ENCODE results near the gene CORO6. TPM values are rescaled to one million over a fixed set of nuclear protein-coding genes. Genes with fewer than 3 reads are reported as not detected.

The CORO6 gene
- total and polyA plus RNA-seq, 2 of the 13 experiments (the other 11 are each of a cell fraction or from before 2014, with no cell fraction given), result 0.42 to 0.82 TPM

GRCh38 chr17:29591737-29592608 is 30.7 kb downstream of the CORO6 start (continued):
- no peak for TF ChIP-seq BCLAF1 (IDR thresholded peaks at IDR 0.05)
- no peak for TF ChIP-seq ZNF569 (CRISPR knock-in tag; IDR thresholded peaks at IDR 0.05; ENCODE audit: borderline replicate concordance)
- TF ChIP-seq ZNF546 (CRISPR knock-in tag; conservative IDR thresholded peaks at IDR 0.05), result no peak
- no peak for TF ChIP-seq ISX (CRISPR knock-in tag; conservative IDR thresholded peaks at IDR 0.05)
- 0 out of 2 replicates have a peak, but pooled peaks have one; percentile 32 for TF ChIP-seq ZNF709 (CRISPR knock-in tag; IDR thresholded peaks at IDR 0.05)
- TF ChIP-seq ZNF629 (CRISPR knock-in tag; conservative IDR thresholded peaks at IDR 0.05), result no peak
- TF ChIP-seq MIER2 (CRISPR knock-in tag; IDR thresholded peaks at IDR 0.05), result no peak
- 0 out of 2 replicates have a peak, but pooled peaks have one; percentile 29 for TF ChIP-seq STAT6 (CRISPR knock-in tag; IDR thresholded peaks at IDR 0.05; ENCODE audit: borderline replicate concordance)
- peak; percentile 88 to 92; a peak in 3 of 4 replicates for TF ChIP-seq HMGXB4 (CRISPR knock-in tag; IDR thresholded peaks at IDR 0.05; ENCODE audit: borderline replicate concordance in 1 of 2, low read depth in 1 of 2)
- no peak for TF ChIP-seq SMARCC2 (IDR thresholded peaks at IDR 0.05)
- no peak for TF ChIP-seq ZBTB37 (CRISPR knock-in tag; IDR thresholded peaks at IDR 0.05)
- no peak for TF ChIP-seq TRIM24 (CRISPR knock-in tag; IDR thresholded peaks at IDR 0.05)
- TF ChIP-seq KDM5A (IDR thresholded peaks at IDR 0.05; ENCODE audit: borderline replicate concordance, low read length), result no peak; the same call in 1 of the 2 replicates
- no peak for TF ChIP-seq PCBP2 (optimal IDR thresholded peaks at IDR 0.05; ENCODE audit: low read depth, low read length, poor library complexity, severe bottlenecking)
- TF ChIP-seq ZNF431 (CRISPR knock-in tag; IDR thresholded peaks at IDR 0.05; ENCODE audit: borderline replicate concordance, low read depth), result no peak
- TF ChIP-seq ZMYM4 (CRISPR knock-in tag; IDR thresholded peaks at IDR 0.05), result no peak
- peak; percentile 36; the same call in 1 of the 2 replicates for TF ChIP-seq FOXP4 (CRISPR knock-in tag; IDR thresholded peaks at IDR 0.05)
